ENCODE results near the gene POTEM. TPM values are rescaled to one million over a fixed set of nuclear protein-coding genes. Genes with fewer than 3 reads are reported as not detected.
"Not testable (repeated sequence)": the region's sequence is repeated elsewhere in the genome, so short reads cannot be mapped to it uniquely, and the experiment has no call there.

The POTEM gene
- total RNA-seq, 1 experiment from 2014 or later = not detected

- not testable (repeated sequence) for DNase-seq (ENCODE audit: extremely low read depth, low read depth)
Measured at GRCh38 chr14:19036811-19037382, 69.7 kb downstream of the POTEM start.

DNA sequence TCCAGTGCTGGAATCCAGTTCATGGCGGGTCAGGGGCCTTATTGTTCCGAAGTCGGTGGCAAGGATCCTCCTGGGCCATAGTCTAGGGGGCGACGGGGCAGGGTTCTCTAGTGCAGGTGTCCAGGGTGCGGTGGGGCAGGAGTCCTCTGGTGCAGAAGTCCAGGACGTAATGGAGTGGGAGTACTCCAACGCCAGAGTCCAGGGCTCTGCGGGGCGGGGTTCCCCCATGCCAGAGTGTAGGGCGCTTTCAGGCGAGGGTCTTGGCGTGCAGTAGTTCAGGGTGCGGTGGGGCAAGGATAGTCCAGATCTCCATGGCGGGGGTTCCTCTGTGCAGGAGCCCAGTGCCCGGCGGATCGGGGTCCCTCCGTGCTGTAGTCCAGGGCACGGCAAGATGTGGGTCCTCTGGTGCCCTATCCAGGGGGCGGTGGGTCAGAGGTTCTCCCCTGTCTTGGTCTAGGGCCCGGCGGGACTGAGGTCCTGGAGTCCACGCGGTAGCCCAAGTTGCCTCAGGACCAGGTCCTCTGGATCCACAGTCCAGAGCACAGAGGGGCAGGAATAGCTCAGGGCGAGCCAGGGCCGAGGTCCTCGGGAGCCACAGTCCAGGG is 70.9 kb downstream of the POTEM start:
- DNase-seq (ENCODE audit: extremely low read depth, low read depth) = not testable (repeated sequence)

DNA sequence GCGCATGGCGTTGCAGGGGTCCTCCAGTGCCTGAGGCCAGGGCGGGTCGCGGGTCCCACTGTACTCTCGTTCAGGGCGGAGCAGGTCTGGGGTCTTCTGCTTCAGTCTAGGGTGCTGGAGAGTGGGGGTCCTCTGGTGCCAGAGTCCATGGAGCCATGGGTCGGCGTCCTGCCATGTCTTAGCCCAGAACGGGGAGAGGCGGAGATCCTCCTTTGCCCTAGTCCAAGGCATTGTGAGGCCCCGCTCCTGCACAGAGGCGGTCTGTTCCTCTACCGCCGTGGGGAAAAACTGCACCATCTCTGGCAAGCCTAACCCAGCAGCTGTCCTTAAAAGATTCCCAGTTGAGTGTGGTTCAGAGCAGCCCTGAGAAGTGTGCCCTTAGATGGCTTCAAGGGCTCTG is 71.6 kb downstream of the POTEM start:
- not testable (repeated sequence) for DNase-seq (ENCODE audit: extremely low read depth, low read depth)

GRCh38 chr14:19043384-19043783 is 76.2 kb downstream of the POTEM start:
- DNase-seq (ENCODE audit: extremely low read depth, low read depth) = not testable (repeated sequence)

Small RNA genes within 50 kb of the gene (small RNA-seq; reads per million reads assigned to genes)
- 0 reads per million in 2 experiments for gene RNU6-1239P

All from NCI-H460 (cell line).